ENCODE measurements around the gene SHF. TPM values are rescaled to one million over a fixed set of nuclear protein-coding genes. Genes with fewer than 3 reads are reported as not detected.

Gene SHF
- polyA plus RNA-seq, 1 donor (not counting 4 experiments of a cell fraction or from before 2014, with no cell fraction given), result 0.24 TPM

GRCh38 chr15:45155739-45156138 is 32.0 kb downstream of the SHF start:
- dilution Hi-C loops (cut with MboI; ENCODE audit: extremely low pct_ligation_motif_present, low sequenced_read_pairs), result no loop called here
- peaks cover 26% of the 10 kb centered on the region for H3K4me1 ChIP-seq (ENCODE audit: control insufficient read depth, extremely low read depth, insufficient read depth, low read length)

GRCh38 chr15:45151998-45152828 is 35.6 kb downstream of the SHF start:
- Histone ChIP-seq H3K4me3 (ENCODE audit: control insufficient read depth in 2 of 3, extremely low read depth in 1 of 3, insufficient read depth in 2 of 3, low read depth in 1 of 3, low read length in 3 of 3) (no peak overlapping the region), H3K4me1 (ENCODE audit: control insufficient read depth, extremely low read depth, insufficient read depth, low read length) (peaks cover 26% of the 10 kb centered on the region), H3K9me1 (ENCODE audit: control insufficient read depth, extremely low read depth, insufficient read depth, low read length) (peaks cover 3% of the 10 kb centered on the region), H3K4me2 (ENCODE audit: control insufficient read depth, extremely low read depth, insufficient read depth, low read depth, low read length) (no peak overlapping the region), H3K9me3 (ENCODE audit: control insufficient read depth, low read depth, low read length) (no peaks in the 10 kb centered on the region), H3K27me3 (ENCODE audit: control insufficient read depth, extremely low read depth, insufficient read depth, low read length) (no peaks in the 10 kb centered on the region), H2AFZ (ENCODE audit: control insufficient read depth, low read length) (no peak overlapping the region), H4K20me1 (ENCODE audit: control insufficient read depth, extremely low read depth, insufficient read depth, low read length) (no peaks in the 10 kb centered on the region), H3K9ac (ENCODE audit: control insufficient read depth, extremely low read depth, insufficient read depth, low read length) (no peak overlapping the region), H3K27ac (ENCODE audit: control insufficient read depth, insufficient read depth, low read length) (no peak overlapping the region), H3K36me3 (ENCODE audit: control insufficient read depth in 2 of 2, extremely low read depth in 1 of 2, insufficient read depth in 2 of 2, low read length in 2 of 2) (peaks cover 16 to 27% of the 10 kb centered on the region in 2 experiments), H3K79me2 (ENCODE audit: control insufficient read depth, insufficient read depth, low read length) (no peaks in the 10 kb centered on the region)
- no peak for DNase-seq (ENCODE audit: low read depth, low spot score)
- dilution Hi-C loops (cut with MboI; ENCODE audit: extremely low pct_ligation_motif_present, low sequenced_read_pairs), result no loop called here
- TF ChIP-seq CTCF (optimal IDR thresholded peaks at IDR 0.05 in 1 of 3, IDR thresholded peaks at IDR 0.05 in 1 of 3, conservative IDR thresholded peaks at IDR 0.05 in 1 of 3; ENCODE audit: extremely low read depth in 1 of 3, insufficient read depth in 2 of 3, low read length in 3 of 3), result no peak
- TF ChIP-seq EZH2 (IDR thresholded peaks at IDR 0.05; ENCODE audit: low read length), result no peak
- no peak for FAIRE-seq

More at GRCh38 chr15:45155739-45156138, 32.0 kb downstream of the SHF start:
- H3K79me2 ChIP-seq (ENCODE audit: control insufficient read depth, insufficient read depth, low read length), result no peaks in the 10 kb centered on the region
- H3K9me1 ChIP-seq (ENCODE audit: control insufficient read depth, extremely low read depth, insufficient read depth, low read length), result no peaks in the 10 kb centered on the region
- no peaks in the 10 kb centered on the region for H4K20me1 ChIP-seq (ENCODE audit: control insufficient read depth, extremely low read depth, insufficient read depth, low read length)
- no peak overlapping the region for H2AFZ ChIP-seq (ENCODE audit: control insufficient read depth, low read length)
- no peak for TF ChIP-seq EZH2 (IDR thresholded peaks at IDR 0.05; ENCODE audit: low read length)
- no peak for TF ChIP-seq CTCF (optimal IDR thresholded peaks at IDR 0.05 in 1 of 3, IDR thresholded peaks at IDR 0.05 in 1 of 3, conservative IDR thresholded peaks at IDR 0.05 in 1 of 3; ENCODE audit: extremely low read depth in 1 of 3, insufficient read depth in 2 of 3, low read length in 3 of 3)
- no peak overlapping the region for H3K9ac ChIP-seq (ENCODE audit: control insufficient read depth, extremely low read depth, insufficient read depth, low read length)
- no peak overlapping the region for H3K4me3 ChIP-seq (ENCODE audit: control insufficient read depth in 2 of 3, extremely low read depth in 1 of 3, insufficient read depth in 2 of 3, low read depth in 1 of 3, low read length in 3 of 3)
- H3K4me2 ChIP-seq (ENCODE audit: control insufficient read depth, extremely low read depth, insufficient read depth, low read depth, low read length), result no peak overlapping the region
- no peak overlapping the region for H3K27ac ChIP-seq (ENCODE audit: control insufficient read depth, insufficient read depth, low read length)
- FAIRE-seq (no peak), DNase-seq (ENCODE audit: low read depth, low spot score) (no peak)
- H3K27me3 ChIP-seq (ENCODE audit: control insufficient read depth, extremely low read depth, insufficient read depth, low read length), result no peaks in the 10 kb centered on the region
- no peaks in the 10 kb centered on the region for H3K9me3 ChIP-seq (ENCODE audit: control insufficient read depth, low read depth, low read length)
- H3K36me3 ChIP-seq (ENCODE audit: control insufficient read depth in 2 of 2, extremely low read depth in 1 of 2, insufficient read depth in 2 of 2, low read length in 2 of 2), result peaks cover 11 to 25% of the 10 kb centered on the region in 2 experiments

Data from keratinocyte (primary cell).